ENCODE results near the gene ARHGAP35.

The ARHGAP35 gene

GRCh38 chr19:46904114-46905060 lies 43.6 kb downstream of the ARHGAP35 start:
- peak; percentile 47 for DNase-seq (ENCODE audit: low spot score)

- DNase-seq (ENCODE audit: low spot score) = no peak
Measured at GRCh38 chr19:46906221-46906620, 45.4 kb downstream of the ARHGAP35 start.

DNA sequence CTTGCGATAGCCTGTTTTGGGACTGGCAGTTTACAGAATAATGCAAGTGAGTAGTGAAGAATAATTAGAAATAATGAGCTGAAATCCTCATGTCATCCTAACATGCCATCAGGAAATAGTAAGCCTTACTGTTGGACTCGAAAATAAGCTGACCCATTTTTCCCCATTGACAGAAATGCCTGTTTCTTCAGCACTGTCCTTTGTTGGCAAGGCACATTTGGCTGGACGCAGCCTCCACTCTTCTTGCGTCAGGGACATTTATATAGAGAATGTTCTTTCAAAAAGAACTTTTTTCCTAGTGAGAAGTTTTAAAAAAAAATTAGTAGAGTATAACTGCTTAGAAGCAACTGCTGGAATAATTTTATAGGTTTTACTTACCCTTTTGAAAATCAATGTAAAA lies 47.1 kb downstream of the ARHGAP35 start:
- no peak for DNase-seq (ENCODE audit: low spot score)

GRCh38 chr19:46909356-46909755 lies 48.6 kb downstream of the ARHGAP35 start:
- no peak for DNase-seq (ENCODE audit: low spot score)

All from COLO829 (cell line).